SHP77 (cell line): Measurements from ENCODE around the gene NPEPL1.
"Not testable (repeated sequence)": the region's sequence is repeated elsewhere in the genome, so short reads cannot be mapped to it uniquely, and the experiment has no call there.

Experiments used
- DNase-seq, 2 experiments: peaks; one replicate each; lab custom pipeline; 2025; lab: John Stamatoyannopoulos, UW

NPEPL1 gene

GRCh38 chr20:58692579-58693225 lies at the start of gene NPEPL1:
Gene NPEPL1, plus strand, starts transcription at chr20:58692800. Its CDS starts 101 bp downstream, at chr20:58692901.
- peak in 1 of 2 experiments; percentile 10 for DNase-seq

GRCh38 chr20:58642896-58643295 lies 49.7 kb upstream of the NPEPL1 start:
- not testable (repeated sequence) for DNase-seq

GRCh38 chr20:58645412-58645968 lies 47.1 kb upstream of the NPEPL1 start:
- DNase-seq, result no peak

DNA sequence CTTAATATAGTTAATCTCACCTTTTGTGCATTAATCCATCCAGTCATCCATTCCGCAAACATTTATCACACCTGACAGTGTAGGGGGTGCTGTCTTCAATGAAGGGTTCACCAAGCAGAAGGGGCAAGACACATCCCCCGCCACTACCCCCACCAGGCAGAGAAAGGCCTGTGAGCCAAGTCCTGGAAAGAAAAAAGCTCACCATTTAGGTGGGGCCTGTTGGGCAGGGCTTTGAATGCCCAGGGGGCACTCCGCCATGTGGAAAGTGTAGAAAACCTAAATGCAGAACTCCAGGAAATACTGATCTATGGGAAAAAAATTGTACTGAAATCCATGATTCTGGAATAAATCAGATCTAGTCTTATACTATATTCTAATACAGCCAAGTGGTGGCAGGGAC lies 46.3 kb upstream of the NPEPL1 start:
- no peak for DNase-seq

- no peak for DNase-seq
These were observed 45.9 kb upstream of the NPEPL1 start for GRCh38 chr20:58646703-58647102.

DNA sequence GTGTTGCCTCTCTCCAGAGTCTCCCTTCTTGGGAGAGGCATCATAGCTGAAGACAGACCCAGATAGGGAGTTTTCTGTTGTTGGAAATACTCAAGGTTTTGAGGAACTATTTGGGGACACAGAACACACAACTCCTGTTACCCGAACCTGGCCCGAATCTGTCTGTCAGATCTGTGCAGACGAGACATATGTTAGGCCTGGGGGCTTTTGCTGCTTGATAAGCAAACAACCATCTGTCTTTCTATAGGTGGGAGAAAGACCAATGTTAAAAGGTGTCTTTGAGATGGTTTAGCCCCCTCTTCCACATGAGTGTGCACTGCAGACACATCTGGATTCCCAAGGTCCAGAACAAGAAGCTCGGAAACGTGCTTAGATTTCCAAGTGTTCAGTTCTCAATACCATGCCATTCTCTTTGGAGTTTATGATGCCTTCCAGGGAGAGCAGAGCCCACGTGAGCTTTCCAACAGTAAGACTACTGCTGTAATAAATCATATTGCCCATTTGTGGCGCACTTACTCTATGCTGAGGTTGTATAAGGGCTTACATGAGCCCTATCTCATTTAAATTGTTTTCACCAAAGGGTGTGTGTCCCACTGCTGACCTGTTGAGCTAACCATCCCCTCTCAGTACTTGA lies 45.3 kb upstream of the NPEPL1 start:
- peak in 1 of 2 experiments; percentile 27 for DNase-seq

DNA sequence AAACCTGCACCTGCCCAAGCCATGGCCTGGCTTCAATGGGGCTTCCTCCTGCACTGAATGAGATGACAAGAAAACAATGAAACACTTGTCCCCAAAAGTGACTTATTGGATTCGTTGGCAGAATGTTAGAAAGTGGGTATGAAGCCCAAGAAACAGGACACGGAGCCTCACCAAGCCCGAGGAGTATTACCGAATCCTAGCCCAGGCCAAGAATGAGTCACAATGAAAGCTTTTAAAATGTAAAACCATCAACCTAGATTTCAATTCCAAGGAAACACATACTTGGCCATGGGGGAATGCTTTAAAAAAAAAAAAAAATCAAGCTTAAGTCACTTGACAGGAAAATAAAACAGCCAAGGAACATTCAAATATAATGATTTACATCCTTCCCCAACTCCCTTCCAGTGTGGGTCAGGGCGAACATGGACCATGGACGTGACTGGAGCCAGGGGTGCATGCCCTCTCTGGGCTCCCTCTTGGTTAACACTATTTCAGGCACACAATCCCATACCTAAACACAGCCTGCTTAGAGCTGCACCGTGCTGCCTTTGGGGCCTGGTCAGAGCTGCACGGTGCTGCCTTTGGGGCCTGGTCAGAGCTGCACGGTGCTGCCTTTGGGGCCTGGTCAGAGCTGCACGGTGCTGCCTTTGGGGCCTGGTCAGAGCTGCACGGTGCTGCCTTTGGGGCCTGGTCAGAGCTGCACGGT lies 44.7 kb upstream of the NPEPL1 start:
- DNase-seq, result no peak

GRCh38 chr20:58648502-58648825 lies 44.1 kb upstream of the NPEPL1 start:
- DNase-seq, result not testable (repeated sequence)

- no peak for DNase-seq
These were observed 43.1 kb upstream of the NPEPL1 start for GRCh38 chr20:58649288-58650180.

GRCh38 chr20:58650181-58650775 lies 42.3 kb upstream of the NPEPL1 start:
- DNase-seq, result no peak

- peak; percentile 92 for DNase-seq
These were observed 41.6 kb upstream of the NPEPL1 start, which contains the start of gene STX16 for GRCh38 chr20:58650776-58651558. Gene STX16, plus strand, starts transcription at chr20:58651283. Its CDS starts 724 bp downstream, at chr20:58652007.

DNA sequence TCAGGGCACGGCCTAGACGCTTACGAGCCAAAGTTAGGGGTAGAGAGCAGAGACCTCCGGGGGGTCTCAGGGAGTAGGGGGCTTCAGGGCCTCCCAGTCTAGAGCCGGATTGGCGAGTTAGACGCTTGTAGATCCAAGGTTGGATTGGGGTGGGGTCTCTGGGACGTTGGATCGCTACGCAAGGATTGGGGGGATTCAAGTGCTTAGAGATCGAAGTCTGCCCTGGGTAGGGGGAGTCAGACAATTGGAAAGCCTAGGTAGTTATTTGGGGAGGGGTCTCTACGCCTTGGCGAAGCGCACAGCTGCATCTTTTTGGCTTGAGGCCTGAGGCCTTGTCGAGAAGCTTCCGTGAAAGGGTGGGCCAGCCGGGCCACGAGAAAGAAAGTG lies 41.0 kb upstream of the NPEPL1 start:
- no peak for DNase-seq

- peak; percentile 25 to 45 for DNase-seq
These were observed 40.5 kb upstream of the NPEPL1 start for GRCh38 chr20:58651946-58652605.

DNA sequence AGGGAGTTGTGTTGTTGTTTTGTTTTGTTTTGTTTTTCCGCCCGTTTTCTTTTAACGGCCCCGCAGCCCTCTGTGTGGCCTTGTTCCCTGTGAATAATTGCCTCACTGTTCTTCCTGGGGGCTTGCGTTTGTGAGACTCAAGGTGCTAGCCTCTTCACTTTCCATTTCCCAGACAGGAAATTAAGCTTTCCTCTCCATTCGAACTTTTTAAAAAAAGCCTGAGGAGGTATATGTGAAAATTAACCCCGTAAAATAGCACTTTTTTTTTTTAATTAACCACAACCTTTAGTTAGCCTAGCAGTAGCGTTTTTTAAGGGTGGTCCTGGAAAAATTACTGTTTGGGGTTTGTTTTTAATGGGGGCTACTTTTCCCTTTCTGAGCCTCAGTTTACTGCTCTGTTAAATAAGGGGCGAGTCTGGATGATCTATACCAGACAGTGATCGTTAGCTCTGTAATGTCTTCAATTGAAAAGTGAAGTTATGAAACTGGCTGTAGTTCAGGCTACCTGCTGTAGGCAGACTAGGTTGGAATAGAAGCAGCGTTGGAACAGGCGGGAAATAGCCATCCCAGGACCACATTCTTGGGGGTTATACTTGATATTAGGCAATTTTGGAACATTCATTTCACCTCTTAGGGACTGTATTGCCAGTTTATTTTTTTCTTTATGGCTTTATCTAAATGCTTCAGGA lies 39.9 kb upstream of the NPEPL1 start:
- DNase-seq, result no peak

DNA sequence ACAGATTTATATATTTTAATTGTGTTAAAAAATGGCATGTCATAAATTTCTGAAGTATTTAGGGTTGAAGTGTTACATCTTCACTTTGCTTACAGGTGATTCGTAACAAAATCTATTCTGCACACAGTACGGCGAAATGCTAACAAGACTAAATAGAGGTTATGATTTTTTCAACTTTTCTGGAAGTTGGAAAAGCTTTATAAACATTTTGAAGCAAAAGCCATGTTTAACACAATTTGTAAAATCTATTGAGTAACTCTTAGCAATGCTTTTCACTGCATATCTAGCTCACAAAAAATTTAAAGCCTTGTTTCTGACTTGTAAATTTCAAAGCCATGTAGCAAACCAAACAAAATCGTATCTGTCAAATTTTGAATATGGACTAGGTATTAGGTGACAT lies 38.3 kb upstream of the NPEPL1 start:
- DNase-seq, result no peak

DNA sequence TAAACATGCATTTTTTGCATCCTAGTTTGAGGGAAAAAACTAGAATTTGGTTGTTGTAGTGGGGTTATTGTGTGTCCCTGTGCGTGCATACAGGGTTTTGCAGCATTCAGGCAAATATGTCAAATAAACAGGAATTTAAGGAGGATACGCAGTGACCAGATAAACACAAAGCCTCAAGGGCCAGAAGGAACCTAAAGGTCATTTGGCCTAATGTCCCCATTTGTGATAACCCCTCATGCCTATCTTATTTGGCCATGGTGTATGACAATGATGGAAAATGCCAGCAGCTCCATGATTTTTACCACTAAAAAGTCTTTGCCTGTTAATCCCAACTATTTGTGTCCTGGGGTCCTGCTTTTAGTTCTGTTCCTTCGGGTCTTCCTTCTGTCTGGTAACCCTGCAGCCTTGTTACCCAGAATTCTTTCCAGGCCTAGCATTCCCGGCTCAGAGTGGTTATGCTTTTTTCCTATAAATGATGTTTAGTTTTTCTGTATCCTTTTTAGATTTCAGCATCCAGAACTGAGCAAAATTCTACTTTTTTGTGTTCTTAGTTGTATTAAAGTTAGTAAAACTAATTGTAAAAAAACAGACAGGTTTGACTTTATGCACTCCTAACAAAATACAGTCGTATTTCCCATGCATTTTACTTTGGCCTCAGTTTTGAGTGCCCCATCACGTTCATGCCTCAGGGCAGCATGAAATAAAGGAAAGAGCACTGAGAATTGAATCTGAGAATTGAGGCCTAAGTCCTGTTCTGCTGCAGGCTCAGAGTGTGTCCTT lies 37.1 kb upstream of the NPEPL1 start:
- no peak for DNase-seq

- no peak for DNase-seq
These were observed 35.8 kb upstream of the NPEPL1 start for GRCh38 chr20:58656831-58657230.

GRCh38 chr20:58657262-58657661 lies 35.3 kb upstream of the NPEPL1 start:
- no peak for DNase-seq

GRCh38 chr20:58657986-58658385 lies 34.6 kb upstream of the NPEPL1 start:
- DNase-seq, result no peak
